Measurements from ENCODE around the gene C14orf119. TPM values are rescaled to one million over a fixed set of nuclear protein-coding genes. Genes with fewer than 3 reads are reported as not detected.

Gene C14orf119
- total RNA-seq (2014; rRNA removed; shearing (Covaris generic); ENCODE audit: low replicate concordance): 9.6 and 22.8 TPM in 2 replicates

GRCh38 chr14:23095196-23096108 lies at the start of gene C14orf119:
TSS of gene C14orf119 (plus strand) at chr14:23095505. CDS start at chr14:23097659, 2,154 bp downstream.
- Histone ChIP-seq H3K4me3 (peak within 1 kb of the TSS; percentile 97), H3K36me3 (peaks cover 29% of the 10 kb centered on the region), H3K27me3 (no peaks in the 10 kb centered on the region), H3K9me3 (no peaks in the 10 kb centered on the region)
- peak; percentile 93 for DNase-seq

DNA sequence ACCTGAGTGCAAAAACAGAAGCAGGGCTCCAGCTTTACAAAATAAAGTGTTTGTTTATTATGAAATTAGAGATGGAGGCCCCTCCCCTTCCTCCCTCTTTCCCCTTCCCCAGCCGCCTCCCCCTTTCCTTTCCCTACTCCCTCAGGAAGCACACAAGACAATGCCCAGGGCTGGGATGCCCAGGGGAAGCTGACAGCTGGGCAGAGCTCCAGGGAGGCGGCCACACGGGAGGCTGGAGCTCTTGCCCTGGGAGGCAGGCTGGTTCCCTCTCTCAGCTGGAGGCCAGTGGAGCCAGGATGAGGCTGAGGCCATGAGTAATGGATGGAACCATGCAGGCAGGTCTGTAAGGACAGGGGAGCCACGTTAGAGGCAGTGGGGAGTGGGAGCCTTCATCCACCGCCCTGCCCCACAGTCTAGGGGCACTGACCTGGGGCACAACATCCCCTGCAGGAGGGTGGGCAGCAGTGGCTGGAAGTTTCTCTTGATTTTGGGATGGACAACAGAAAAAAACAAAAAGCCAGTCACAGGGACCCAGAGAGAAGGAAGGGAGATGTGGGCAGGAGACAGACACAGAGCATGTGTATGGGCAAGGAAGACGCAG lies 48.2 kb upstream of the C14orf119 start:
- no peaks in the 10 kb centered on the region for H3K36me3 ChIP-seq
- H3K4me3 ChIP-seq: no peak overlapping the region
- no peaks in the 10 kb centered on the region for H3K9me3 ChIP-seq
- H3K27me3 ChIP-seq: no peaks in the 10 kb centered on the region
- peak; percentile 72 for DNase-seq

DNA sequence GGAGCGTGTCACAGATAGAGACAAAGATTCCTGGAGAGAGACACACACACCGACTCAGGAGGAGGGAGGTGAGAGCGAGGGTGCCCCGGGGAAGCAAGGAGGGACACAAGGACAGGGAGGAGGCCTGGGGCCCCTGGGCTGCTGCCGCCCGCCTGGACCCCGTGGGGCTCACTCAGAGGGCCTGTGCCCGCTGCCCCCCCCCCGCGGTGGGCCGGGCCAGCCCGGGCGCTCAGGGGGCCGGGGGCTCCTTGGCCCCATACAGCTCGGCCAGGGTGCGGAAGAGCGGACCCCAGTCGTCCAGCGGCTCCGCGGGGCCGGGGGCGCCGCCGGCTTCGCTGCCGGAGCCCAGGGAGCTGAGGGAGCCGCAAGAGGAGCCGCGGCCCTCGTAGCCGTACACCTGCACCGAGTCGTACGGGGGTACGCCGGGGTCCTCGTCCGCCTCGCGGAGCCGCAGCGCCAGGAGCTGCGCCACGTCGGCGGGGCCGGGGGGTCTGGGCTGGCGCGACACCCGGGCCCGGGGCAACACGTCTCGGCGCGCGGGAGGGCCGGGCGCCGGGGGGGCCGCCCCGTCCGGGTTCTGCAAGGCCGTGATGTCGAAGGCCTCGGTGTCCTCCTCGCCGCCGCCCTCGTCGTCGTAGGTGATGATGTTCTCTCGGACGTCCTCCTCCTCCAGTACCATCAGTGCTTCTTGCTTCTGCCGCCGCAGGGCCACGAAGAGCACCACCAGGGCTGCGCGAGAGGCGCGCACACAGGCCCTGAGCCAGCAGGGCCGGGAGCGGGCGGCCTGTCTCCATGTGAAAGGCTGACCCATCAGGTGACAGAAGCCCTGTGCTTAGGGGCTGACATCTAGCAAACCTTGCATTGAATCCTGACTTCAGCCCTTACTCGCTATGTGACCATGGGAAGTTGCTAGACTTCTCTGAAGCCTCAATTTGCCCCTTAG lies 47.3 kb upstream of the C14orf119 start:
- H3K4me3 ChIP-seq: no peak overlapping the region
- H3K9me3 ChIP-seq: no peaks in the 10 kb centered on the region
- no peaks in the 10 kb centered on the region for H3K36me3 ChIP-seq
- no peaks in the 10 kb centered on the region for H3K27me3 ChIP-seq
- no peak for DNase-seq

DNA sequence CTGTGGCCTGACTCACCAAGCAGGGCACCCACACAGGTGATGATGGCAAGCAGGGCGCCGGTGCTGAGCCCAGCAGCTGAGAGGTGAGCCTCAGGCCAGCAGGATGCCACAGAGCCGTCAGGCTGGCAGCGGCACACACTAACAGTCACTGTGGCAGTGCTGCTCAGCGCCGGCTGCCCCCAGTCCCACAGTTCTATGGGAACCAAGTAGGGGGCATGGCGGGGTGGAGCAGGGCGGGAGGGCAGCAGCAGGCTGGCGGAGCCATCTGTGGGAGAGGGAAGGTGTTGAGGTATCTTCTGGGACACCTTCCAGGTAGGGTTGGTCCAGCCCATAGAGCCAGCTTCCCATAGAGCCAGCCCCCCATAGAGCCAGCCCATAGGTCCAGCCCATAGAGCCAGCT lies 46.3 kb upstream of the C14orf119 start:
- no peak for DNase-seq
- no peaks in the 10 kb centered on the region for H3K27me3 ChIP-seq
- no peaks in the 10 kb centered on the region for H3K9me3 ChIP-seq
- H3K4me3 ChIP-seq: no peak overlapping the region
- no peaks in the 10 kb centered on the region for H3K36me3 ChIP-seq

DNA sequence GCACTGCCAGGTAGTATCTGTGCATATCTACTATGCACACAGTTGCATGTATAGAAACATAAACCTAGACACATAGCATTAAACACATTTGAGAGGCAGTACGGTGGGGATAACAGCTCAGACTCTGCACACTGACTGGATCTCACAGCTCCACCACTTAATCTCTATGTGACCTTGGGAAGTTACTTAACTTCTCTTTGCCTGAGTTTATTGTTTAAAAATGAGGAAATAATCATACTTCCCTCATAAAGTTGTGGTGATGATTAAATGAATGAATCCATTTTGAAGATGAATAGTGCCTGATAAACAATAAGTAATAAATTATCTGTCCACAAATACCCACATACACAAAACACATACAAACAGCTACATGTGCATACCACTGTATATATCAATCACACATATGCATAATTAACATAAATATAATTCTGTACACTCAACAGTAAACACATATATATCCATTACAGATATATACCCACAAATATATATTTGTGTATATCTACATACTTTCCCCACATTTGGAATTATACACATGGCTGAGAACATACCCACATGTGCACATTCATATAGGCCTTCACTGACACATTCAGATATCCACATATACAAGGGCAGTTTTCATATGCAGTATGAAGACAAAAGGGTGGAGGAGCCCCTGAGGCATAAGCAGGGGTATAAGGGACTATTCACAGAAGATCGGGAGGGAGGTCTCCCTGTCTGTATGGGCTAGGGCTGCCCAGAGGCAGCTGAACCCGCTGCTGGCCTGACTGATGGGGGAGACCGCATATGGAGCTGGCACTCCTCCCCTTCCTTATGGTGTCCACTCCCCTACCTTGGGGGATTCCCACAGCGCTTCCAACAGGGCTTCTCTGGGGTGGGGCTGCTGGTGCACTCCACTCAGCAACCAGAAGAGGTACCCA lies 43.9 kb upstream of the C14orf119 start:
- Histone ChIP-seq H3K4me3 (no peak overlapping the region), H3K27me3 (no peaks in the 10 kb centered on the region), H3K9me3 (no peaks in the 10 kb centered on the region), H3K36me3 (no peaks in the 10 kb centered on the region)
- DNase-seq: no peak

- Histone ChIP-seq H3K9me3 (no peaks in the 10 kb centered on the region), H3K27me3 (no peaks in the 10 kb centered on the region)
- no peak for DNase-seq
Measured at GRCh38 chr14:23052182-23052623, 43.1 kb upstream of the C14orf119 start.

DNA sequence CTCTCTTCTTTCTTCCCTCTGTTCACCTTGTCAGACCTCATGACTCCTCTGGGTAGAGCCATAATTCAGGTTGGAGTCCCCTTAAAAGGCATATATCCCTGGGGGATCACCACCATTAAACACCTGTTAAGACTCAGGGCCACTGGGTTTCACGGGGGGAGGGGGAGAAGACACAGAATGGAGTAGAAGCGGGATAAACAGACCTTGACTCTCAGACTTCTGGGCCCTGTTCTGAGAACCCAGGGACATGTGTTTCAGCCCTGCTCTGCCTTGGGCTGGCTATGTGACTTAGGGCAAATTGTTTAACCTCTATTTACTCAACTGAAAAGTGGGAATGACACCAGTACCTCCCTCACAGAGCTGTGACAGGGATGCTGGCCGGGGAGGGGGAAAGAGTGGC lies 42.6 kb upstream of the C14orf119 start:
- H3K36me3 ChIP-seq: no peaks in the 10 kb centered on the region
- no peaks in the 10 kb centered on the region for H3K27me3 ChIP-seq
- no peak overlapping the region for H3K4me3 ChIP-seq
- no peaks in the 10 kb centered on the region for H3K9me3 ChIP-seq
- DNase-seq: no peak

More at GRCh38 chr14:23052182-23052623, 43.1 kb upstream of the C14orf119 start:
- Histone ChIP-seq H3K36me3 (no peaks in the 10 kb centered on the region), H3K4me3 (no peak overlapping the region)

GRCh38 chr14:23053426-23053825 lies 41.9 kb upstream of the C14orf119 start:
- H3K4me3 ChIP-seq: no peak overlapping the region
- no peak for DNase-seq
- no peaks in the 10 kb centered on the region for H3K27me3 ChIP-seq
- H3K9me3 ChIP-seq: no peaks in the 10 kb centered on the region
- H3K36me3 ChIP-seq: no peaks in the 10 kb centered on the region

GRCh38 chr14:23054000-23054811 lies 41.1 kb upstream of the C14orf119 start:
- DNase-seq: no peak
- Histone ChIP-seq H3K36me3 (no peaks in the 10 kb centered on the region), H3K4me3 (no peak overlapping the region), H3K27me3 (no peaks in the 10 kb centered on the region), H3K9me3 (no peaks in the 10 kb centered on the region)

DNA sequence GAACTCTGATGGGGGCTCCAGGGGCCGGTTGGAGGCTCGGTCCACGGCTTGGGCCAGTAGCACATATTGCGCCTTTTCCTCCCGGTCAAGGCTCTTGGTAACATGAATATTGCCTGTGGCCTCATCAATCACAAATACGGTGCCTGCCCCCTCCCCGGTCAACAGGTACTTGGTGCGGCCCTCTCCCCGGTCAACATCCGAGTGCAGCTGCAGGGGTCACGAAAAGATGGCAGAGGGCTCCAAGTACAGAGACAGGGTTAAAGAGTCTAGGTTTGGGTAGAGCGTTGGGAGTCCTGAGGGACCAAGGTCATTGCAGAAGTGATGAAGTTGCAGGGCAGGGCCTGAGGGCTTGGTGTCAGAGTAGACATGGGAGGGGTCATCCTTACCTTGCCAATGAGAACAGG lies 40.2 kb upstream of the C14orf119 start:
- no peaks in the 10 kb centered on the region for H3K9me3 ChIP-seq
- no peaks in the 10 kb centered on the region for H3K27me3 ChIP-seq
- DNase-seq: no peak
- no peak overlapping the region for H3K4me3 ChIP-seq
- peaks cover 3% of the 10 kb centered on the region for H3K36me3 ChIP-seq

- no peak overlapping the region for H3K4me3 ChIP-seq
- H3K9me3 ChIP-seq: no peaks in the 10 kb centered on the region
- no peaks in the 10 kb centered on the region for H3K27me3 ChIP-seq
- DNase-seq: no peak
- H3K36me3 ChIP-seq: peaks cover 9% of the 10 kb centered on the region
Measured at GRCh38 chr14:23055621-23056144, 39.6 kb upstream of the C14orf119 start.

- Histone ChIP-seq H3K4me3 (peak overlapping the region; percentile 40), H3K27me3 (no peaks in the 10 kb centered on the region), H3K9me3 (no peaks in the 10 kb centered on the region), H3K36me3 (peaks cover 14% of the 10 kb centered on the region)
- DNase-seq: peak; percentile 50
Measured at GRCh38 chr14:23056145-23056955, 39.0 kb upstream of the C14orf119 start.

DNA sequence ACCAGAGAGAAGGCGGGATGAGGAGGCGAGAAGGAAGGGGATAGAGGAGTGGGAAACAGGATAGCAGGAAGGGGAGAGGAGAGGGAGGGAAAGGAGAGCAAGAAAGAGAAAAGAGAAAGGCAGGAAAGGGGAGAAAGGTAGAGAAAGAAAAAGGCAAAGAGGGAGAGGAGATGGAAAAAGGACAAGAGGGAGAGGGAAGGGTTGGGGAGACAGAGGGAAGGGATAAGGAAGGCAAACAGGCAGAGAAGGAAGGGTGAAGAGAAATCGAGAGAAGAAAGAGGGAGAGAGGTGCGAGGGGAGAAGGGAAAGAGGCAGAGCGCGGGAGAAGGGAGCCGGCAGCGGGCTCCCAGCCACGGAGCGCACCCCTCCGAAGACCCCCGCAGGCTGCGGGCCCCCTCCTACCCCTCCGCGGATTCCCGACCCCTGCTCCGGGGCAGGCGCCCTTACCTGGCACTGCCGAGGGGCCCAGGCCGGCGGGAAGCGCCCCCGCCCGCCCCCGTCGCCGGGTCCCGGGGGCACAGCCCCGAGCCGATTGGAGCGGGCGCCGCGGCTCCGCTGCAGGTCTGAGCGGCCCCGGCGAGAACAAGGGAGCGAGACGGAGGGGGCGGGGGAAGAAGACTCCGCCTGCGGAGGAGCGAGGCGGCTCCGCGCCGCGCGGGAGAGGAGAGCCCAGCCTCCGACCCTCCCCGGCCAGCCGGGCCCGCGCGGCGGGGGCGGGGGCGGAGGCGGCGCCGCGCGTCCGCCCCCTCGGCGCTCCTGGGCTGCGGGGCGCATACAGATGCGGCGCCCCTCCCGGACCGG lies 38.1 kb upstream of the C14orf119 start, which contains the start of gene CDH24:
Gene CDH24 (minus strand): TSS at position 565 of the 801 bp plus-strand sequence. CDS start 1,787 bp downstream, outside the sequence.
- DNase-seq: peak; percentile 76
- Histone ChIP-seq H3K4me3 (peak within 1 kb of the TSS; percentile 52), H3K27me3 (no peaks in the 10 kb centered on the region), H3K9me3 (no peaks in the 10 kb centered on the region), H3K36me3 (peaks cover 21% of the 10 kb centered on the region)

Measured in MG63 (cell line).